Mucosa of rectum (tissue), 2 donors: Measurements from ENCODE around the gene CDCA7.
"Not testable (repeated sequence)": the region's sequence is repeated elsewhere in the genome, so short reads cannot be mapped to it uniquely, and the experiment has no call there.

ENCODE experiments used
- H3K27ac ChIP-seq, 2 donors: one replicate each; pipeline ENCODE4 v1.7.0; 2013; ENCODE audit warnings: inconsistent platforms in 2 of 2, low read depth in 2 of 2, low read length in 2 of 2
- H3K27me3 ChIP-seq, 2 donors: one replicate each; pipeline ENCODE4 v1.7.0; 2013; ENCODE audit warnings: low read length in 2 of 2; ENCODE audit not compliant: control insufficient read depth in 2 of 2, insufficient read depth in 2 of 2
- H3K36me3 ChIP-seq, 2 donors: one replicate each; pipeline ENCODE4 v1.7.0; 2013; ENCODE audit warnings: low read length in 2 of 2; ENCODE audit not compliant: control insufficient read depth in 2 of 2, insufficient read depth in 2 of 2
- H3K4me1 ChIP-seq, 2 donors: one replicate each; pipeline ENCODE4 v1.7.0; 2013; ENCODE audit warnings: low read length in 2 of 2, mild to moderate bottlenecking in 1 of 2; ENCODE audit not compliant: control insufficient read depth in 2 of 2, insufficient read depth in 2 of 2
- H3K4me3 ChIP-seq, 2 donors: one replicate each; pipeline ENCODE4 v1.7.0; 2013; ENCODE audit warnings: low read length in 2 of 2
- H3K9ac ChIP-seq, 2 donors: one replicate each; pipeline ENCODE4 v1.7.0; 2013; ENCODE audit warnings: low read length in 2 of 2, low read depth in 1 of 2, mild to moderate bottlenecking in 1 of 2
- H3K9me3 ChIP-seq, 2 donors: one replicate each; pipeline ENCODE4 v1.7.0; 2013; ENCODE audit warnings: low read length in 2 of 2; ENCODE audit not compliant: control insufficient read depth in 2 of 2
- donor health status: healthy.
- donor health status: Normal muscosa, but diverticular disease.

The CDCA7 gene

GRCh38 chr2:173414823-173415322, 60.2 kb downstream of the CDCA7 start:
- Histone ChIP-seq H3K36me3 (no peaks in the 10 kb centered on the region), H3K9ac (no peak overlapping the region), H3K4me3 (no peak overlapping the region), H3K27ac (no peak overlapping the region), H3K27me3 (peaks cover 0 to 4% of the 10 kb centered on the region in 2 donors), H3K4me1 (no peaks in the 10 kb centered on the region), H3K9me3 (no peaks in the 10 kb centered on the region)

- Histone ChIP-seq H3K27ac (no peak overlapping the region), H3K9me3 (no peaks in the 10 kb centered on the region), H3K9ac (no peak overlapping the region), H3K4me1 (no peaks in the 10 kb centered on the region), H3K36me3 (no peaks in the 10 kb centered on the region), H3K4me3 (no peak overlapping the region), H3K27me3 (peaks cover 0 to 4% of the 10 kb centered on the region in 2 donors)
These were observed 61.0 kb downstream of the CDCA7 start for GRCh38 chr2:173415431-173416381.

GRCh38 chr2:173416415-173417152, 61.9 kb downstream of the CDCA7 start:
- H3K9me3 ChIP-seq, H3K9ac ChIP-seq, H3K27ac ChIP-seq, H3K27me3 ChIP-seq, H3K36me3 ChIP-seq, H3K4me1 ChIP-seq, H3K4me3 ChIP-seq: not testable (repeated sequence)

GRCh38 chr2:173417341-173417740, 62.7 kb downstream of the CDCA7 start:
- Histone ChIP-seq H3K9me3 (no peaks in the 10 kb centered on the region), H3K4me1 (no peaks in the 10 kb centered on the region), H3K36me3 (no peaks in the 10 kb centered on the region), H3K27me3 (peaks cover 0 to 4% of the 10 kb centered on the region in 2 donors), H3K4me3 (no peak overlapping the region), H3K9ac (no peak overlapping the region), H3K27ac (no peak overlapping the region)

- H3K36me3 ChIP-seq: no peaks in the 10 kb centered on the region
- no peak overlapping the region for H3K9ac ChIP-seq
- no peak overlapping the region for H3K4me3 ChIP-seq
- H3K27ac ChIP-seq: no peak overlapping the region
- peaks cover 0 to 4% of the 10 kb centered on the region in 2 donors for H3K27me3 ChIP-seq
- no peaks in the 10 kb centered on the region for H3K4me1 ChIP-seq
- no peaks in the 10 kb centered on the region for H3K9me3 ChIP-seq
These were observed 63.1 kb downstream of the CDCA7 start for GRCh38 chr2:173417802-173418201.
